ENCODE measurements around the gene UBE2C. TPM values are rescaled to one million over a fixed set of nuclear protein-coding genes. Genes with fewer than 3 reads are reported as not detected.

UBE2C gene
- total RNA-seq, 1 experiment from 2014 or later, result 249 TPM

DNA sequence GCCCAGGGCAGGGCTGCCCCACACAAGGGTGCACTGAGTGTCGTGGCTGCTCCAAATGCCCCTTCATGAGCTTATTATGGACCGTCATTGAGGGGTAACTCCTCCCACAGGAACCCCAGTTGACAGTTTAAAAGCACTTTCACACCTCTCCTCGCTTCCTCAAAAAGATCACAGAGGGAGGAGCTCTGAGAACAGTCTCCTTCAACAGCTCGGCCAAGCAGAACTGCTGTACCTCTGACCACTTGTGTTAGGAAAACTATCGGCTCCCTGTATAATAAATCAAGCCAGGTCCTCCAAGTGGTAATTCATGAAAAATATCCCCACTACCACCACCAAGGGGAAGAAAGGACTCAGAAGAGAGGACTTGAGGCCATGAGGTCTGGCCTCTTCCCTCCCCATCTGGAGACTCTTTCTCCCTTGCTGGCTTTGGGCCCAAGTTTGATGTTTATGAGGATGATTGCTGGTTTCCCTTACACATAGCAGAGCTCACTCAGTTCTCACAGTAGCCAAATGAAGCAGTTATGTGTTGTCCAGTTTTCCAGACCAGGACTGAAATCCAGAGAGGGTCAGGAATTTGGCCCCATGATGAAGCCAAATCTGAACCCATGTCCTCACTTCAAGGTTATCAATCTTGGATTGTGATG is 29.8 kb downstream of the UBE2C start:
- DNase-seq (ENCODE audit: low spot score) (no peak), ATAC-seq (no peak)
- Mint-ChIP-seq H3K36me3 (peaks cover 27% of the 10 kb centered on the region), H3K4me3 (no peak overlapping the region), H3K4me1 (no peaks in the 10 kb centered on the region), H3K27me3 (ENCODE audit: low read depth) (no peaks in the 10 kb centered on the region), H3K9me3 (no peaks in the 10 kb centered on the region), H3K27ac (no peak overlapping the region; the same call in 1 of the 2 replicates)
- TF ChIP-seq EMX1 (CRISPR knock-in tag; IDR thresholded peaks at IDR 0.05) (no peak), ZNF138 (CRISPR knock-in tag; conservative IDR thresholded peaks at IDR 0.05) (no peak), SMAD3 (CRISPR knock-in tag; IDR thresholded peaks at IDR 0.05; ENCODE audit: borderline replicate concordance) (no peak), RELA (CRISPR knock-in tag; IDR thresholded peaks at IDR 0.05; ENCODE audit: borderline replicate concordance) (no peak), FOXJ3 (CRISPR knock-in tag; IDR thresholded peaks at IDR 0.05; ENCODE audit: borderline replicate concordance) (no peak)
- TF ChIP-seq, protein P1, sequence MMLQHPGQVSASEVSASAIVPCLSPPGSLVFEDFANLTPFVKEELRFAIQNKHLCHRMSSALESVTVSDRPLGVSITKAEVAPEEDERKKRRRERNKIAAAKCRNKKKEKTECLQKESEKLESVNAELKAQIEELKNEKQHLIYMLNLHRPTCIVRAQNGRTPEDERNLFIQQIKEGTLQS (CRISPR knock-in tag; conservative IDR thresholded peaks at IDR 0.05), result no peak
- TF ChIP-seq, protein P2, sequence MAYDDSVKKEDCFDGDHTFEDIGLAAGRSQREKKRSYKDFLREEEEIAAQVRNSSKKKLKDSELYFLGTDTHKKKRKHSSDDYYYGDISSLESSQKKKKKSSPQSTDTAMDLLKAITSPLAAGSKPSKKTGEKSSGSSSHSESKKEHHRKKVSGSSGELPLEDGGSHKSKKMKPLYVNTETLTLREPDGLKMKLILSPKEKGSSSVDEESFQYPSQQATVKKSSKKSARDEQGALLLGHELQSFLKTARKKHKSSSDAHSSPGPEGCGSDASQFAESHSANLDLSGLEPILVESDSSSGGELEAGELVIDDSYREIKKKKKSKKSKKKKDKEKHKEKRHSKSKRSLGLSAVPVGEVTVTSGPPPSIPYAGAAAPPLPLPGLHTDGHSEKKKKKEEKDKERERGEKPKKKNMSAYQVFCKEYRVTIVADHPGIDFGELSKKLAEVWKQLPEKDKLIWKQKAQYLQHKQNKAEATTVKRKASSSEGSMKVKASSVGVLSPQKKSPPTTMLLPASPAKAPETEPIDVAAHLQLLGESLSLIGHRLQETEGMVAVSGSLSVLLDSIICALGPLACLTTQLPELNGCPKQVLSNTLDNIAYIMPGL (CRISPR knock-in tag; IDR thresholded peaks at IDR 0.05), result no peak
- TF ChIP-seq, protein P3, sequence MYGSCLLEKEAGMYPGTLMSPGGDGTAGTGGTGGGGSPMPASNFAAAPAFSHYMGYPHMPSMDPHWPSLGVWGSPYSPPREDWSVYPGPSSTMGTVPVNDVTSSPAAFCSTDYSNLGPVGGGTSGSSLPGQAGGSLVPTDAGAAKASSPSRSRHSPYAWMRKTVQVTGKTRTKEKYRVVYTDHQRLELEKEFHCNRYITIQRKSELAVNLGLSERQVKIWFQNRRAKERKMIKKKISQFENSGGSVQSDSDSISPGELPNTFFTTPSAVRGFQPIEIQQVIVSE (CRISPR knock-in tag; IDR thresholded peaks at IDR 0.05; ENCODE audit: borderline replicate concordance), result no peak
- POLR2A ChIA-PET, result no interaction called here
- CTCF ChIA-PET, result interaction anchor here (1.1 to 1.4 kb wide), 4 partner anchors 10 to 127 kb away, joined by 3 to 4 read pairs (median 3); partner anchors contain the start of genes CTSA and NEURL2

DNA sequence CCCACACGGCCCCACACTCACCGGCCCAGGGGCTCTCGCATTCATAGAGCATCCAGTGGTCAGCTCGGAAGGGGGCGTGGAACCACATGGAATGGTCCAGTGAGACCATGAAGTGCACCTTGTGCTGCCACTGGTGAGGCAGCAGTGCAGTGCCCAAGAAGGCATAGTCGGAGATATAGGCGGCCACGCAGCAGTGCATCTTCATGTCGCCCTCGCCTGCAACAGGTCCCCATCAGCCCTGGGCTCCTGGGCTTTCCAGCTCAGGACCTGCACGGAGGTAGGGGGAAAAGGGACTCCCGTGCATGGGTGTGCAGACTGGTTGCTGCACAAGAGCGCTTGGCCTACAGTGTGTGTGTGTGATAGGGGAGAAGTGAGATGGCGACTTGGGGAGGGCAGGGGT is 31.1 kb downstream of the UBE2C start:
- Mint-ChIP-seq H3K27me3 (ENCODE audit: low read depth) (no peaks in the 10 kb centered on the region), H3K27ac (no peak overlapping the region), H3K4me1 (no peaks in the 10 kb centered on the region), H3K36me3 (peaks cover 31% of the 10 kb centered on the region), H3K9me3 (no peaks in the 10 kb centered on the region), H3K4me3 (no peak overlapping the region)
- DNase-seq (ENCODE audit: low spot score) (no peak), ATAC-seq (no peak)
- CTCF ChIA-PET, result no interaction called here
- POLR2A ChIA-PET, result no interaction called here
- TF ChIP-seq, protein P4, sequence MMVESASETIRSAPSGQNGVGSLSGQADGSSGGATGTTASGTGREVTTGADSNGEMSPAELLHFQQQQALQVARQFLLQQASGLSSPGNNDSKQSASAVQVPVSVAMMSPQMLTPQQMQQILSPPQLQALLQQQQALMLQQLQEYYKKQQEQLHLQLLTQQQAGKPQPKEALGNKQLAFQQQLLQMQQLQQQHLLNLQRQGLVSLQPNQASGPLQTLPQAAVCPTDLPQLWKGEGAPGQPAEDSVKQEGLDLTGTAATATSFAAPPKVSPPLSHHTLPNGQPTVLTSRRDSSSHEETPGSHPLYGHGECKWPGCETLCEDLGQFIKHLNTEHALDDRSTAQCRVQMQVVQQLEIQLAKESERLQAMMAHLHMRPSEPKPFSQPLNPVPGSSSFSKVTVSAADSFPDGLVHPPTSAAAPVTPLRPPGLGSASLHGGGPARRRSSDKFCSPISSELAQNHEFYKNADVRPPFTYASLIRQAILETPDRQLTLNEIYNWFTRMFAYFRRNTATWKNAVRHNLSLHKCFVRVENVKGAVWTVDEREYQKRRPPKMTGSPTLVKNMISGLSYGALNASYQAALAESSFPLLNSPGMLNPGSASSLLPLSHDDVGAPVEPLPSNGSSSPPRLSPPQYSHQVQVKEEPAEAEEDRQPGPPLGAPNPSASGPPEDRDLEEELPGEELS (CRISPR knock-in tag; IDR thresholded peaks at IDR 0.05), result no peak
- TF ChIP-seq ZNF317 (CRISPR knock-in tag; IDR thresholded peaks at IDR 0.05; ENCODE audit: borderline replicate concordance, low read depth), result no peak
- TF ChIP-seq, protein P5, sequence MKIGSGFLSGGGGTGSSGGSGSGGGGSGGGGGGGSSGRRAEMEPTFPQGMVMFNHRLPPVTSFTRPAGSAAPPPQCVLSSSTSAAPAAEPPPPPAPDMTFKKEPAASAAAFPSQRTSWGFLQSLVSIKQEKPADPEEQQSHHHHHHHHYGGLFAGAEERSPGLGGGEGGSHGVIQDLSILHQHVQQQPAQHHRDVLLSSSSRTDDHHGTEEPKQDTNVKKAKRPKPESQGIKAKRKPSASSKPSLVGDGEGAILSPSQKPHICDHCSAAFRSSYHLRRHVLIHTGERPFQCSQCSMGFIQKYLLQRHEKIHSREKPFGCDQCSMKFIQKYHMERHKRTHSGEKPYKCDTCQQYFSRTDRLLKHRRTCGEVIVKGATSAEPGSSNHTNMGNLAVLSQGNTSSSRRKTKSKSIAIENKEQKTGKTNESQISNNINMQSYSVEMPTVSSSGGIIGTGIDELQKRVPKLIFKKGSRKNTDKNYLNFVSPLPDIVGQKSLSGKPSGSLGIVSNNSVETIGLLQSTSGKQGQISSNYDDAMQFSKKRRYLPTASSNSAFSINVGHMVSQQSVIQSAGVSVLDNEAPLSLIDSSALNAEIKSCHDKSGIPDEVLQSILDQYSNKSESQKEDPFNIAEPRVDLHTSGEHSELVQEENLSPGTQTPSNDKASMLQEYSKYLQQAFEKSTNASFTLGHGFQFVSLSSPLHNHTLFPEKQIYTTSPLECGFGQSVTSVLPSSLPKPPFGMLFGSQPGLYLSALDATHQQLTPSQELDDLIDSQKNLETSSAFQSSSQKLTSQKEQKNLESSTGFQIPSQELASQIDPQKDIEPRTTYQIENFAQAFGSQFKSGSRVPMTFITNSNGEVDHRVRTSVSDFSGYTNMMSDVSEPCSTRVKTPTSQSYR (CRISPR knock-in tag; IDR thresholded peaks at IDR 0.05), result no peak
- no peak for TF ChIP-seq TEAD4 (CRISPR knock-in tag; IDR thresholded peaks at IDR 0.05)
- TF ChIP-seq, protein P6, sequence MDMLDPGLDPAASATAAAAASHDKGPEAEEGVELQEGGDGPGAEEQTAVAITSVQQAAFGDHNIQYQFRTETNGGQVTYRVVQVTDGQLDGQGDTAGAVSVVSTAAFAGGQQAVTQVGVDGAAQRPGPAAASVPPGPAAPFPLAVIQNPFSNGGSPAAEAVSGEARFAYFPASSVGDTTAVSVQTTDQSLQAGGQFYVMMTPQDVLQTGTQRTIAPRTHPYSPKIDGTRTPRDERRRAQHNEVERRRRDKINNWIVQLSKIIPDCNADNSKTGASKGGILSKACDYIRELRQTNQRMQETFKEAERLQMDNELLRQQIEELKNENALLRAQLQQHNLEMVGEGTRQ (CRISPR knock-in tag; IDR thresholded peaks at IDR 0.05), result no peak
- TF ChIP-seq, protein P7, sequence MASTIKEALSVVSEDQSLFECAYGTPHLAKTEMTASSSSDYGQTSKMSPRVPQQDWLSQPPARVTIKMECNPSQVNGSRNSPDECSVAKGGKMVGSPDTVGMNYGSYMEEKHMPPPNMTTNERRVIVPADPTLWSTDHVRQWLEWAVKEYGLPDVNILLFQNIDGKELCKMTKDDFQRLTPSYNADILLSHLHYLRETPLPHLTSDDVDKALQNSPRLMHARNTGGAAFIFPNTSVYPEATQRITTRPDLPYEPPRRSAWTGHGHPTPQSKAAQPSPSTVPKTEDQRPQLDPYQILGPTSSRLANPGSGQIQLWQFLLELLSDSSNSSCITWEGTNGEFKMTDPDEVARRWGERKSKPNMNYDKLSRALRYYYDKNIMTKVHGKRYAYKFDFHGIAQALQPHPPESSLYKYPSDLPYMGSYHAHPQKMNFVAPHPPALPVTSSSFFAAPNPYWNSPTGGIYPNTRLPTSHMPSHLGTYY (CRISPR knock-in tag; IDR thresholded peaks at IDR 0.05), result no peak
- TF ChIP-seq SMAD3 (CRISPR knock-in tag; IDR thresholded peaks at IDR 0.05; ENCODE audit: borderline replicate concordance), result no peak
- TF ChIP-seq OVOL2 (CRISPR knock-in tag; IDR thresholded peaks at IDR 0.05; ENCODE audit: borderline replicate concordance), result no peak
- TF ChIP-seq, protein P8, sequence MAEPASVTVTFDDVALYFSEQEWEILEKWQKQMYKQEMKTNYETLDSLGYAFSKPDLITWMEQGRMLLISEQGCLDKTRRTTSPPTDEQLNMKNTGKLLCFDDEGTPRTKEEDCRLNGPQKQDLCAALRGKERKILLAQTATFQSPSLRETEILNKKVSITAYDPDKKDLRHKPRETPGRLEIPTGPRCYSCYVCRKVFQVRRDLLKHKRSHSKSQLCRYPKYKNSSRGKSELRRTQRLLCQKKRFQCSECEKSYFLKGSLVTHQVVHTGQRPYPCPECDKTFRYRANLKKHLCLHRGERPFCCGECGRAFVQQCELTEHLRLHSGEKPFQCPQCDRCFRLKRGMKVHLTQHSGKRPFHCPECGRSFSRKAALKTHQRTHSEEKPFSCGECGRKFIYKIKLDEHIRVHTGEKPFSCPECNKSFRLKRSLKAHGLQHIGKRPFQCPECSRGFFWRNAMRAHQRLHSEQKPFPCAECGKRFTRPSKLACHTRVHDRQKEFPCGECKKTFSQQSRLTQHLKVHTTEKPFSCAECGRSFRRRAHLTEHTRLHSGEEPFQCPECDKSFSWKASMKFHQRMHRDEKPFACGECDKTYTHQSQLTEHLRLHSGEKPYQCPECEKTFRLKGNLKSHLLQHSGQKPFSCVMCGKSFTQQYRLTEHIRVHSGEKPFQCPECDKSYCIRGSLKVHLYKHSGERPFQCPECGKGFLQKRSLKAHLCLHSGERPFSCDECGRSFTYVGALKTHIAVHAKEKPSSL (CRISPR knock-in tag; conservative IDR thresholded peaks at IDR 0.05), result no peak
- TF ChIP-seq, protein P2 (CRISPR knock-in tag; IDR thresholded peaks at IDR 0.05), result no peak
- no peak for TF ChIP-seq ZNF121 (CRISPR knock-in tag; IDR thresholded peaks at IDR 0.05)
- TF ChIP-seq ESRRA (CRISPR knock-in tag; IDR thresholded peaks at IDR 0.05; ENCODE audit: borderline replicate concordance), result no peak
- no peak for TF ChIP-seq TP53 (CRISPR knock-in tag; IDR thresholded peaks at IDR 0.05)
